ENCODE results near the gene NEMP1. TPM values are rescaled to one million over a fixed set of nuclear protein-coding genes. Genes with fewer than 3 reads are reported as not detected.

Gene NEMP1
- total RNA-seq, 1 experiment from 2014 or later = 63.2 TPM

- intact Hi-C loops (cut with micrococcal nuclease; ENCODE audit: unreplicated experiment) = loop anchor here (2.0 to 5.0 kb wide), 2 partner anchors 22 to 354 kb away; partner anchors contain the start of gene NAB2
- Mint-ChIP-seq H3K4me3 (ENCODE audit: low read depth, unreplicated experiment) (peak within 1 kb of the TSS; percentile 77), H3K36me3 (ENCODE audit: insufficient read depth, unreplicated experiment) (peaks cover 48% of the 10 kb centered on the region), H3K27me3 (ENCODE audit: unreplicated experiment) (peaks cover 6% of the 10 kb centered on the region), H3K4me1 (ENCODE audit: low read depth, unreplicated experiment) (peaks cover 37% of the 10 kb centered on the region), H3K27ac (ENCODE audit: unreplicated experiment) (peak within 1 kb of the TSS; percentile 84), H3K9me3 (ENCODE audit: low read depth, unreplicated experiment) (no peaks in the 10 kb centered on the region)
- no TSS peak for BruUV-seq (replicated peaks)
- peak; percentile 81 for DNase-seq
- CTCF ChIA-PET = interaction anchor here (0.6 to 3.0 kb wide), 23 partner anchors 9 to 1932 kb away, joined by 3 to 148 read pairs (median 7); partner anchors contain the start of genes LRP1, NAB2 and NEMP1
- TF ChIP-seq CTCF (IDR thresholded peaks at IDR 0.05; ENCODE audit: unreplicated experiment) = no peak
Observed at GRCh38 chr12:57111031-57111734, 32.6 kb upstream of the NEMP1 start, which contains the start of gene STAT6. Gene STAT6 (minus strand): TSS chr12:57111362. CDS start chr12:57108278, 3,084 bp downstream.

GRCh38 chr12:57110104-57111030 lies 31.8 kb upstream of the NEMP1 start:
- Mint-ChIP-seq H3K27ac (ENCODE audit: unreplicated experiment) (peak overlapping the region; percentile 84), H3K4me1 (ENCODE audit: low read depth, unreplicated experiment) (peaks cover 37% of the 10 kb centered on the region), H3K36me3 (ENCODE audit: insufficient read depth, unreplicated experiment) (peaks cover 54% of the 10 kb centered on the region), H3K27me3 (ENCODE audit: unreplicated experiment) (no peaks in the 10 kb centered on the region), H3K9me3 (ENCODE audit: low read depth, unreplicated experiment) (no peaks in the 10 kb centered on the region), H3K4me3 (ENCODE audit: low read depth, unreplicated experiment) (peak overlapping the region; percentile 77)
- BruUV-seq (replicated peaks) = TSS peak; percentile 79
- no peak for TF ChIP-seq CTCF (IDR thresholded peaks at IDR 0.05; ENCODE audit: unreplicated experiment)
- CTCF ChIA-PET = interaction anchor here (2.1 to 3.0 kb wide), 7 partner anchors 13 to 353 kb away, joined by 6 to 148 read pairs (median 28); partner anchors contain the start of genes LRP1, NAB2 and NEMP1
- intact Hi-C loops (cut with micrococcal nuclease; ENCODE audit: unreplicated experiment) = loop anchor here (2.0 to 5.0 kb wide), 2 partner anchors 22 to 353 kb away; partner anchors contain the start of gene NAB2
- peak; percentile 76 for DNase-seq

- BruUV-seq (replicated peaks) = no TSS peak
- intact Hi-C loops (cut with micrococcal nuclease; ENCODE audit: unreplicated experiment) = loop anchor here (2.0 to 5.0 kb wide), 2 partner anchors 21 to 352 kb away; partner anchors contain the start of gene NAB2
- Mint-ChIP-seq H3K9me3 (ENCODE audit: low read depth, unreplicated experiment) (no peaks in the 10 kb centered on the region), H3K36me3 (ENCODE audit: insufficient read depth, unreplicated experiment) (peaks cover 63% of the 10 kb centered on the region), H3K4me3 (ENCODE audit: low read depth, unreplicated experiment) (peak overlapping the region; percentile 77), H3K27me3 (ENCODE audit: unreplicated experiment) (no peaks in the 10 kb centered on the region), H3K27ac (ENCODE audit: unreplicated experiment) (peak overlapping the region; percentile 10), H3K4me1 (ENCODE audit: low read depth, unreplicated experiment) (peaks cover 37% of the 10 kb centered on the region)
- DNase-seq = no peak
- CTCF ChIA-PET = interaction anchor here (3.0 kb wide), 1 partner anchor 21 kb away, joined by 49 read pairs; the partner anchor contains the start of gene NAB2
- TF ChIP-seq CTCF (IDR thresholded peaks at IDR 0.05; ENCODE audit: unreplicated experiment) = no peak
Observed at GRCh38 chr12:57109207-57110103, 30.9 kb upstream of the NEMP1 start.
